Measurements from ENCODE around the gene ZSWIM7. TPM values are rescaled to one million over a fixed set of nuclear protein-coding genes. Genes with fewer than 3 reads are reported as not detected.

The ZSWIM7 gene
- total RNA-seq, 1 experiment from 2014 or later = 19.1 TPM

- H3K4me1 ChIP-seq (replicated peaks; ENCODE audit: insufficient read depth) = peaks cover 40% of the 10 kb centered on the region
- 0 out of 2 replicates have a peak, but pooled peaks cover 7% of the 10 kb centered on the region for H3K36me3 ChIP-seq (ENCODE audit: low read depth)
- no peaks in the 10 kb centered on the region for H3K9me3 ChIP-seq (ENCODE audit: insufficient read depth, low read depth)
- H4K20me1 ChIP-seq (ENCODE audit: insufficient read depth) = no peaks in the 10 kb centered on the region
- H3F3A ChIP-seq (ENCODE audit: insufficient read depth, low read depth) = peaks cover 37% of the 10 kb centered on the region; the same call in 1 of the 2 replicates
- H3K79me2 ChIP-seq (ENCODE audit: low read depth) = peaks cover 98% of the 10 kb centered on the region
- CTCF ChIA-PET = no interaction called here
- BruUV-seq (replicated peaks) = no TSS peak
- H3K27me3 ChIP-seq (ENCODE audit: insufficient read depth, low read depth) = no peaks in the 10 kb centered on the region
- no peak overlapping the region for H3K4me3 ChIP-seq
- no peak overlapping the region for H2AFZ ChIP-seq
- no peaks in the 10 kb centered on the region for H3K9me2 ChIP-seq (ENCODE audit: insufficient read depth)
- H3K27ac ChIP-seq = 0 out of 2 replicates have a peak overlapping the region, but pooled peaks have one; percentile 23
- intact Hi-C loops (cut with micrococcal nuclease; ENCODE audit: unreplicated experiment) = no loop called here
- no peak overlapping the region for H3K4me2 ChIP-seq
- TF ChIP-seq CTCF (conservative IDR thresholded peaks at IDR 0.05) (no peak), EZH2 (IDR thresholded peaks at IDR 0.05; ENCODE audit: low read depth) (no peak)
- POLR2A ChIA-PET (ENCODE audit: unreplicated experiment) = no interaction called here
- no peak for DNase-seq
Observed at GRCh38 chr17:15951368-15952047, 48.0 kb downstream of the ZSWIM7 start.

GRCh38 chr17:15947976-15948752 is 51.3 kb downstream of the ZSWIM7 start:
- peaks cover 19% of the 10 kb centered on the region; the same call in 1 of the 2 replicates for H3F3A ChIP-seq (ENCODE audit: insufficient read depth, low read depth)
- peaks cover 79% of the 10 kb centered on the region for H3K79me2 ChIP-seq (ENCODE audit: low read depth)
- H3K36me3 ChIP-seq (ENCODE audit: low read depth) = 0 out of 2 replicates have a peak, but pooled peaks cover 7% of the 10 kb centered on the region
- no peaks in the 10 kb centered on the region for H3K9me2 ChIP-seq (ENCODE audit: insufficient read depth)
- ChIA-PET CTCF (interaction anchor here (0.5 to 1.0 kb wide), 2 partner anchors 9 to 37 kb away, joined by 3 read pairs; no protein-coding TSS in a partner anchor), POLR2A (ENCODE audit: unreplicated experiment) (interaction anchor here (0.7 to 1.0 kb wide), 2 partner anchors 11 to 293 kb away, joined by 7 read pairs; no protein-coding TSS in a partner anchor)
- no TSS peak for BruUV-seq (replicated peaks)
- peaks cover 15% of the 10 kb centered on the region for H3K4me1 ChIP-seq (replicated peaks; ENCODE audit: insufficient read depth)
- peak overlapping the region; percentile 92 for H3K27ac ChIP-seq
- TF ChIP-seq EZH2 (IDR thresholded peaks at IDR 0.05; ENCODE audit: low read depth) (no peak), CTCF (conservative IDR thresholded peaks at IDR 0.05) (no peak)
- no peaks in the 10 kb centered on the region for H4K20me1 ChIP-seq (ENCODE audit: insufficient read depth)
- intact Hi-C loops (cut with micrococcal nuclease; ENCODE audit: unreplicated experiment) = loop anchor here (1.0 to 2.0 kb wide), 6 partner anchors 9 to 297 kb away; no protein-coding TSS in a partner anchor
- peak overlapping the region; percentile 96 for H3K4me2 ChIP-seq
- peak; percentile 72 to 81 for DNase-seq
- H3K9me3 ChIP-seq (ENCODE audit: insufficient read depth, low read depth) = no peaks in the 10 kb centered on the region
- peak overlapping the region; percentile 91 for H3K4me3 ChIP-seq
- no peaks in the 10 kb centered on the region for H3K27me3 ChIP-seq (ENCODE audit: insufficient read depth, low read depth)
- no peak overlapping the region for H2AFZ ChIP-seq

- peak; percentile 57 to 65 for DNase-seq
- H3K9me2 ChIP-seq (ENCODE audit: insufficient read depth) = no peaks in the 10 kb centered on the region
- H3K4me1 ChIP-seq (replicated peaks; ENCODE audit: insufficient read depth) = peaks cover 22% of the 10 kb centered on the region
- no peak overlapping the region for H2AFZ ChIP-seq
- H3K4me2 ChIP-seq = peak overlapping the region; percentile 96
- peak overlapping the region; percentile 91 for H3K4me3 ChIP-seq
- no peaks in the 10 kb centered on the region for H3K9me3 ChIP-seq (ENCODE audit: insufficient read depth, low read depth)
- H3K27ac ChIP-seq = peak overlapping the region; percentile 92
- CTCF ChIA-PET = interaction anchor here (0.6 kb wide), 1 partner anchor 51 kb away, joined by 5 read pairs; no protein-coding TSS in a partner anchor
- TF ChIP-seq EZH2 (IDR thresholded peaks at IDR 0.05; ENCODE audit: low read depth) (no peak), CTCF (conservative IDR thresholded peaks at IDR 0.05) (no peak)
- no peaks in the 10 kb centered on the region for H3K27me3 ChIP-seq (ENCODE audit: insufficient read depth, low read depth)
- POLR2A ChIA-PET (ENCODE audit: unreplicated experiment) = interaction anchor here (0.6 to 1.1 kb wide), 5 partner anchors 12 to 63 kb away, joined by 3 to 10 read pairs (median 4); no protein-coding TSS in a partner anchor
- intact Hi-C loops (cut with micrococcal nuclease; ENCODE audit: unreplicated experiment) = loop anchor here (2.0 kb wide), 3 partner anchors 16 to 54 kb away; no protein-coding TSS in a partner anchor
- 0 out of 2 replicates have a peak, but pooled peaks cover 7% of the 10 kb centered on the region for H3K36me3 ChIP-seq (ENCODE audit: low read depth)
- BruUV-seq (replicated peaks) = no TSS peak
- H4K20me1 ChIP-seq (ENCODE audit: insufficient read depth) = no peaks in the 10 kb centered on the region
- H3F3A ChIP-seq (ENCODE audit: insufficient read depth, low read depth) = peaks cover 21% of the 10 kb centered on the region; the same call in 1 of the 2 replicates
- peaks cover 70% of the 10 kb centered on the region for H3K79me2 ChIP-seq (ENCODE audit: low read depth)
Observed at GRCh38 chr17:15947271-15947670, 52.2 kb downstream of the ZSWIM7 start.
